Measurements from ENCODE around the gene PDZRN3.

GRCh38 chr3:73520931-73521461, 103.7 kb downstream of the PDZRN3 start:
- TF ChIP-seq CTCF (IDR thresholded peaks at IDR 0.05), result no peak
- no peak for TF ChIP-seq POLR2A (IDR thresholded peaks at IDR 0.05)

Measured in Peyer's patch (tissue), 4 donors.